Measurements from ENCODE around the gene CD37. TPM values are rescaled to one million over a fixed set of nuclear protein-coding genes. Genes with fewer than 3 reads are reported as not detected.
"Not testable (repeated sequence)": the region's sequence is repeated elsewhere in the genome, so short reads cannot be mapped to it uniquely, and the experiment has no call there.

The CD37 gene
- polyA plus RNA-seq, 4 donors, result 30.2 to 43.6 (median 38.4) TPM

- not testable (repeated sequence) for DNase-seq (ENCODE audit: low read depth in 4 of 4, low spot score in 3 of 4)
These were observed 38.0 kb downstream of the CD37 start for GRCh38 chr19:49373174-49373573.

GRCh38 chr19:49374665-49375434, 39.6 kb downstream of the CD37 start:
- DNase-seq (ENCODE audit: low read depth in 4 of 4, low spot score in 3 of 4), result no peak

- DNase-seq (ENCODE audit: low read depth in 4 of 4, low spot score in 3 of 4), result no peak
These were observed 43.3 kb downstream of the CD37 start for GRCh38 chr19:49378512-49378911.

GRCh38 chr19:49380391-49380790, 45.2 kb downstream of the CD37 start:
- no peak for DNase-seq (ENCODE audit: low read depth in 4 of 4, low spot score in 3 of 4)

- DNase-seq (ENCODE audit: low read depth in 4 of 4, low spot score in 3 of 4), result no peak
These were observed 47.4 kb downstream of the CD37 start for GRCh38 chr19:49382639-49383038.

- no peak for DNase-seq (ENCODE audit: low read depth in 4 of 4, low spot score in 3 of 4)
These were observed 48.4 kb downstream of the CD37 start for GRCh38 chr19:49383599-49383998.

- peak in 1 of 4 donors; percentile 40 for DNase-seq (ENCODE audit: low read depth in 4 of 4, low spot score in 3 of 4)
These were observed 52.7 kb downstream of the CD37 start, which contains the start of gene KASH5 for GRCh38 chr19:49387936-49388372. KASH5 (plus strand) TSS chr19:49388249; CDS start chr19:49390884, 2,635 bp downstream.

GRCh38 chr19:49389406-49389805, 54.2 kb downstream of the CD37 start:
- no peak for DNase-seq (ENCODE audit: low read depth in 4 of 4, low spot score in 3 of 4)

Other genes starting within 250 kb of the CD37 start
- 100 to 1,000 TPM; 254 to 427 (median 319) TPM for gene SNRNP70, start 250.0 kb upstream of the CD37 start, polyA plus RNA-seq (ENCODE audit: insufficient read length in 4 of 4)
- 10 to 100 TPM in 1 of 4 donors, 1 to 10 TPM in 3; 6.4 to 13.3 (median 6.8) TPM for gene LIN7B, start 221.0 kb upstream of the CD37 start, polyA plus RNA-seq (ENCODE audit: insufficient read length in 4 of 4)
- 1 to 10 TPM in 2 of 4 donors, under 1 TPM in 2; 0.31 to 1.0 (median 0.70) TPM for gene C19orf73, start 216.3 kb upstream of the CD37 start, polyA plus RNA-seq (ENCODE audit: insufficient read length in 4 of 4)
- 1 to 10 TPM; 5.0 to 8.3 (median 6.7) TPM for gene PPFIA3, start 215.9 kb upstream of the CD37 start, polyA plus RNA-seq (ENCODE audit: insufficient read length in 4 of 4)
- 10 to 100 TPM; 26.7 to 41.9 (median 30.3) TPM for gene HRC, start 180.0 kb upstream of the CD37 start, polyA plus RNA-seq (ENCODE audit: insufficient read length in 4 of 4)
- gene TRPM4, start 177.6 kb upstream of the CD37 start, polyA plus RNA-seq (ENCODE audit: insufficient read length in 4 of 4), result 10 to 100 TPM; 18.1 to 39.9 (median 28.0) TPM
- 1 to 10 TPM; 1.8 to 5.1 (median 2.6) TPM for gene SLC6A16, start 10.2 kb upstream of the CD37 start, polyA plus RNA-seq (ENCODE audit: insufficient read length in 4 of 4)
- 100 to 1,000 TPM in 3 of 4 donors, 10 to 100 TPM in 1; 86.5 to 113 (median 104) TPM for gene TEAD2, start 27.0 kb downstream of the CD37 start, polyA plus RNA-seq (ENCODE audit: insufficient read length in 4 of 4)
- 1 to 10 TPM; 4.2 to 7.0 (median 5.8) TPM for gene DKKL1, start 28.5 kb downstream of the CD37 start, polyA plus RNA-seq (ENCODE audit: insufficient read length in 4 of 4)
- gene KASH5, start 52.8 kb downstream of the CD37 start, polyA plus RNA-seq (ENCODE audit: insufficient read length in 4 of 4), result under 1 TPM in 1 of 4 donors, not detected in 3; 0.32 TPM
- not detected for gene PTH2, start 88.0 kb downstream of the CD37 start, polyA plus RNA-seq (ENCODE audit: insufficient read length in 4 of 4)
- not detected for gene GFY, start 90.0 kb downstream of the CD37 start, polyA plus RNA-seq (ENCODE audit: insufficient read length in 4 of 4)
- gene SLC17A7, start 106.1 kb downstream of the CD37 start, polyA plus RNA-seq (ENCODE audit: insufficient read length in 4 of 4), result 1 to 10 TPM in 1 of 4 donors, under 1 TPM in 3; 0.29 to 3.2 (median 0.56) TPM
- gene PIH1D1, start 116.4 kb downstream of the CD37 start, polyA plus RNA-seq (ENCODE audit: insufficient read length in 4 of 4), result 100 to 1,000 TPM in 1 of 4 donors, 10 to 100 TPM in 3; 52.5 to 104 (median 82.3) TPM
- gene ALDH16A1, start 117.8 kb downstream of the CD37 start, polyA plus RNA-seq (ENCODE audit: insufficient read length in 4 of 4), result 10 to 100 TPM; 12.2 to 32.1 (median 16.4) TPM
- gene FLT3LG, start 138.8 kb downstream of the CD37 start, polyA plus RNA-seq (ENCODE audit: insufficient read length in 4 of 4), result 1 to 10 TPM; 2.8 to 6.7 (median 4.5) TPM
- 1,000 to 10,000 TPM; 2,432 to 3,072 (median 2,712) TPM for gene RPL13A, start 152.2 kb downstream of the CD37 start, polyA plus RNA-seq (ENCODE audit: insufficient read length in 4 of 4)
- 1,000 to 10,000 TPM; 2,592 to 2,856 (median 2,752) TPM for gene RPS11, start 161.0 kb downstream of the CD37 start, polyA plus RNA-seq (ENCODE audit: insufficient read length in 4 of 4)
- gene FCGRT, start 177.3 kb downstream of the CD37 start, polyA plus RNA-seq (ENCODE audit: insufficient read length in 4 of 4), result 100 to 1,000 TPM; 214 to 302 (median 275) TPM
- gene RCN3, start 192.6 kb downstream of the CD37 start, polyA plus RNA-seq (ENCODE audit: insufficient read length in 4 of 4), result 100 to 1,000 TPM in 1 of 4 donors, 10 to 100 TPM in 3; 18.1 to 107 (median 23.4) TPM
- gene NOSIP, start 245.2 kb downstream of the CD37 start, polyA plus RNA-seq (ENCODE audit: insufficient read length in 4 of 4), result 10 to 100 TPM; 46.1 to 75.0 (median 57.6) TPM
- 1 to 10 TPM in 3 of 4 donors, under 1 TPM in 1; 0.52 to 7.5 (median 6.4) TPM for gene PRRG2, start 245.9 kb downstream of the CD37 start, polyA plus RNA-seq (ENCODE audit: insufficient read length in 4 of 4)

All from left renal pelvis (tissue), 4 donors.